ENCODE results near the gene RBPMS2.

The RBPMS2 gene

DNA sequence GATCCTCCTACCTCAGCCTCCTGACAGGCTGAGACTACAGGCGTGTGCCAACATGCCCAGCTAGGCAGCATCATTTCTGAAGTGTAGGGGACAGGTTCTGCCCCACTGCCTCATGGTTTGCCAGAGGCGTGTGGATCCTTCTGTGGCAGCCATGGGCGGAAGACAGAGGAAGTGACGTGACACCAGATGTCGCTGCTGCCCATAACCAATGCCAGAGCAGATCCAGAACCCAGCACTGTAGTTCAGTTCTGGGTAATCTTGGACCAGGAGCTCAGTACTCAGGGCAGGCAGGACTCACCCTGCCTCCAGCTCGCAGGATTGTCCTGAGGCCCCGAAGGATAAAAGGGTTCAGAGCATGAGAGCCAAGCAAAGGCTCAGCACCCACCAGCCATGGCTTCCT is 8.2 kb downstream of the RBPMS2 start:
- H3K27ac ChIP-seq (ENCODE audit: low read length) = no peak overlapping the region
- H3K9ac ChIP-seq (ENCODE audit: low read length) = no peak overlapping the region
- H3K4me1 ChIP-seq (ENCODE audit: control insufficient read depth, low read depth, low read length) = peaks cover 11% of the 10 kb centered on the region

GRCh38 chr15:64766058-64766457 is 9.3 kb downstream of the RBPMS2 start:
- peaks cover 16% of the 10 kb centered on the region for H3K4me1 ChIP-seq (ENCODE audit: control insufficient read depth, low read depth, low read length)
- H3K4me3 ChIP-seq (ENCODE audit: low read length) = no peak overlapping the region
- H3K27me3 ChIP-seq (ENCODE audit: control insufficient read depth, insufficient read depth, low read length) = no peaks in the 10 kb centered on the region
- H3K9ac ChIP-seq (ENCODE audit: low read length) = no peak overlapping the region
- peaks cover 12% of the 10 kb centered on the region for H3K36me3 ChIP-seq (ENCODE audit: control insufficient read depth, low read depth, low read length)
- no peaks in the 10 kb centered on the region for H3K9me3 ChIP-seq (ENCODE audit: control insufficient read depth, low read depth, low read length)
- no peak overlapping the region for H3K27ac ChIP-seq (ENCODE audit: low read length)

More for the DNA sequence above, 8.2 kb downstream of the RBPMS2 start:
- no peak overlapping the region for H3K4me3 ChIP-seq (ENCODE audit: low read length)
- H3K36me3 ChIP-seq (ENCODE audit: control insufficient read depth, low read depth, low read length) = peaks cover 8% of the 10 kb centered on the region
- no peaks in the 10 kb centered on the region for H3K9me3 ChIP-seq (ENCODE audit: control insufficient read depth, low read depth, low read length)
- no peaks in the 10 kb centered on the region for H3K27me3 ChIP-seq (ENCODE audit: control insufficient read depth, insufficient read depth, low read length)

DNA sequence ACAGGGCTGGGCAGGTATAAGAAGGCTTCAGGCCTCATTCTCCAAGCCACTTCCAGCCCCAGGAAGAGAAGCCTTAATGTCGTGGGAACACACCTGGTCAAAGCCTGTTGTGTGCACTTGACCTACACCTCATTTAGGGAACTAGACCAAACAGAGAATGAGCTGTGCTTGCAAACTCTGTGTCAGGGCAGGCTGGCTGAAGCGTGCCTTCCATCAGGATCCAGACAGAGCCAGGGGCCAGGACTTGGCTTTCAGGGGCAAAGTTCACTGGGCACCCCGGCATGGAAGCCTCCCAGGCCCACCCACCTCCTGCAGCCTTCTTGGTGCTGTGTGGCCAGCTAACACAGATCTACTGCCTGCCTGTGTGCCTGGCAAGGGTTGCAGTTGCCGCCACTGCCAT is 11.5 kb downstream of the RBPMS2 start:
- H3K27ac ChIP-seq (ENCODE audit: low read length) = no peak overlapping the region
- H3K4me3 ChIP-seq (ENCODE audit: low read length) = no peak overlapping the region
- no peak overlapping the region for H3K9ac ChIP-seq (ENCODE audit: low read length)
- no peaks in the 10 kb centered on the region for H3K9me3 ChIP-seq (ENCODE audit: control insufficient read depth, low read depth, low read length)
- peaks cover 12% of the 10 kb centered on the region for H3K36me3 ChIP-seq (ENCODE audit: control insufficient read depth, low read depth, low read length)
- no peaks in the 10 kb centered on the region for H3K27me3 ChIP-seq (ENCODE audit: control insufficient read depth, insufficient read depth, low read length)
- peaks cover 8% of the 10 kb centered on the region for H3K4me1 ChIP-seq (ENCODE audit: control insufficient read depth, low read depth, low read length)

DNA sequence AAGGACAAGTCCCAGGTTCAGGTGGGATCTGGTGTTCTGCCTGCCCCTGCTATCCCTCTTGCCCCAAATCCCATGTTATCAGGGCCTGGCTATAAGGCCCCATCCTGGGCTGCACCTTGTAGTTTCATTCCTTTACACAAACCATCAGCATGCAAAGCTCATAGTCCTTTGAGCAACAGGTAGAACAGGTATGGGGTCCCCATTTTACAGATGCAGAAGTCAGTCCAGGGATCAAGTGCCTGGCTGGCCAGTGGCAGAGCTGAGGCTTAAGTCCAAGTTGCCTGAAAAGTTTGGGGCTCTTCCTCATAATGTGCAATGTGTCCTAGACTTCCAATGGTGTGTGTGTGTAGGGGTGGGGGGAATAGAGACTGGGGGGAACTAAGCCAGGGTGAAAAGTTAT is 11.9 kb downstream of the RBPMS2 start:
- Histone ChIP-seq H3K27me3 (ENCODE audit: control insufficient read depth, insufficient read depth, low read length) (no peaks in the 10 kb centered on the region), H3K4me3 (ENCODE audit: low read length) (no peak overlapping the region), H3K27ac (ENCODE audit: low read length) (no peak overlapping the region), H3K9me3 (ENCODE audit: control insufficient read depth, low read depth, low read length) (no peaks in the 10 kb centered on the region), H3K4me1 (ENCODE audit: control insufficient read depth, low read depth, low read length) (peaks cover 8% of the 10 kb centered on the region), H3K9ac (ENCODE audit: low read length) (no peak overlapping the region), H3K36me3 (ENCODE audit: control insufficient read depth, low read depth, low read length) (peaks cover 12% of the 10 kb centered on the region)

DNA sequence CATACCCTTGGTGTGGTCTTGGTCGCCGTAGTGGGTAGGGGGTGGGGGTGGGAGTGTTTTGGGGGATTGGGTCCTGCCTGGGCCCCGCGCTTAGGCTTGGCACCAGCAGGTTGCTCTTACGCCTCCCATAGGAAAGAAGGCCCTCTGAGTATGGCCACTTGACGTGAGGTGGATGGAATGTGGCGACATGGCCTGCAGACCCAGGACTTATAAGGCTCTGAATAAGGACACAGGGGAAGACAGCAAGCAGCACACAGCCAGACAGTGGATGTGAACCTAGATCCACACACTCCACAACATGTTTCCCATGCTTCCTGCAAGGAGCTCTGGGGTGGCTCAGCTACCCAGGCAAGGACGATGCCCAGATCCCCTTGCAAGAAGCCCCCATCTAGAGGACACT is 12.4 kb downstream of the RBPMS2 start:
- Histone ChIP-seq H3K4me3 (ENCODE audit: low read length) (no peak overlapping the region), H3K36me3 (ENCODE audit: control insufficient read depth, low read depth, low read length) (peaks cover 12% of the 10 kb centered on the region), H3K9ac (ENCODE audit: low read length) (no peak overlapping the region), H3K4me1 (ENCODE audit: control insufficient read depth, low read depth, low read length) (peaks cover 8% of the 10 kb centered on the region), H3K27me3 (ENCODE audit: control insufficient read depth, insufficient read depth, low read length) (no peaks in the 10 kb centered on the region), H3K9me3 (ENCODE audit: control insufficient read depth, low read depth, low read length) (no peaks in the 10 kb centered on the region), H3K27ac (ENCODE audit: low read length) (no peak overlapping the region)

DNA sequence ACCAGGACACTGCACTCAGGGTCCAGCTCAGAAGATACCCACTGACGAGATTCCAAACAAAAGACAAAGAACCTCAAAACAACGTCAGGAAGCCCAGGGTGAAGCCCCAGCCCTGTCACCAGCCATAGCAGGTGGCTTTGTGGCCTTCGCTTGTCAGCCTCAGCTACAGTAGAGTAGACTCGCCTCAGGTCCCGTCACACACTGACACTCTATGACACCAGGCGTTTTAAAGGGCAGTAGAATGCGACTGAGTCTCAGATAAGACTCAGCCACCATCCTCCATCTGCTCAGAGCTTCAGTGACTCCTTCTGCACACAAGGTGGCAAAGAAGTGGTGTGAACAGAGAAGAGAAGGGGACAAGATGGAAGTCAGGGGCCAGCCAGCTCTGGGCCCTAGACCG is 12.8 kb downstream of the RBPMS2 start:
- Histone ChIP-seq H3K4me3 (ENCODE audit: low read length) (no peak overlapping the region), H3K27me3 (ENCODE audit: control insufficient read depth, insufficient read depth, low read length) (no peaks in the 10 kb centered on the region), H3K9me3 (ENCODE audit: control insufficient read depth, low read depth, low read length) (no peaks in the 10 kb centered on the region), H3K27ac (ENCODE audit: low read length) (no peak overlapping the region), H3K9ac (ENCODE audit: low read length) (no peak overlapping the region), H3K4me1 (ENCODE audit: control insufficient read depth, low read depth, low read length) (peaks cover 8% of the 10 kb centered on the region), H3K36me3 (ENCODE audit: control insufficient read depth, low read depth, low read length) (peaks cover 12% of the 10 kb centered on the region)

DNA sequence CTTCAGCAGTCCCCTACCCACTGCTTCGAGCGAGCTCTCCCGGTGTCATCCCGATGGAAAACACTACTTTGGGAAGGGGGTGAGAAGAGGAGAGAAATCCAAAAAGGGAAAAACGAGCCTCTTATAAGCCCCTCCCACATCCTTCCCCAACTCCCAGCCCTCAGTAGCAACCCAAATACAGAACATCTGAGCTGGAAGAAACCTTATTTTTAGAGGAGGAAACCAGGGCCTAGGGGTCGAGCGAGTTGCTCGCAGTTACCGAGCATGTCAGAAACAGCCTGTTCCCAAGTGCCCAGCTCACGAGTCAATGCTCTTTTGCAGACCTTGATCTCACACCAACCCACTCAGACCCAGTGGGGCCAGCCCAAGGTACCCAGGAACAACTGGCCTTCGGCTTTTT is 14.2 kb downstream of the RBPMS2 start:
- H3K9me3 ChIP-seq (ENCODE audit: control insufficient read depth, low read depth, low read length) = no peaks in the 10 kb centered on the region
- H3K27me3 ChIP-seq (ENCODE audit: control insufficient read depth, insufficient read depth, low read length) = no peaks in the 10 kb centered on the region
- no peak overlapping the region for H3K27ac ChIP-seq (ENCODE audit: low read length)
- H3K36me3 ChIP-seq (ENCODE audit: control insufficient read depth, low read depth, low read length) = peaks cover 7% of the 10 kb centered on the region
- no peak overlapping the region for H3K4me3 ChIP-seq (ENCODE audit: low read length)
- H3K9ac ChIP-seq (ENCODE audit: low read length) = no peak overlapping the region
- H3K4me1 ChIP-seq (ENCODE audit: control insufficient read depth, low read depth, low read length) = peaks cover 8% of the 10 kb centered on the region

GRCh38 chr15:64760056-64760455 is 15.3 kb downstream of the RBPMS2 start:
- Histone ChIP-seq H3K9me3 (ENCODE audit: control insufficient read depth, low read depth, low read length) (no peaks in the 10 kb centered on the region), H3K9ac (ENCODE audit: low read length) (no peak overlapping the region), H3K4me1 (ENCODE audit: control insufficient read depth, low read depth, low read length) (peaks cover 8% of the 10 kb centered on the region), H3K27me3 (ENCODE audit: control insufficient read depth, insufficient read depth, low read length) (no peaks in the 10 kb centered on the region), H3K27ac (ENCODE audit: low read length) (no peak overlapping the region), H3K36me3 (ENCODE audit: control insufficient read depth, low read depth, low read length) (peaks cover 7% of the 10 kb centered on the region), H3K4me3 (ENCODE audit: low read length) (no peak overlapping the region)

DNA sequence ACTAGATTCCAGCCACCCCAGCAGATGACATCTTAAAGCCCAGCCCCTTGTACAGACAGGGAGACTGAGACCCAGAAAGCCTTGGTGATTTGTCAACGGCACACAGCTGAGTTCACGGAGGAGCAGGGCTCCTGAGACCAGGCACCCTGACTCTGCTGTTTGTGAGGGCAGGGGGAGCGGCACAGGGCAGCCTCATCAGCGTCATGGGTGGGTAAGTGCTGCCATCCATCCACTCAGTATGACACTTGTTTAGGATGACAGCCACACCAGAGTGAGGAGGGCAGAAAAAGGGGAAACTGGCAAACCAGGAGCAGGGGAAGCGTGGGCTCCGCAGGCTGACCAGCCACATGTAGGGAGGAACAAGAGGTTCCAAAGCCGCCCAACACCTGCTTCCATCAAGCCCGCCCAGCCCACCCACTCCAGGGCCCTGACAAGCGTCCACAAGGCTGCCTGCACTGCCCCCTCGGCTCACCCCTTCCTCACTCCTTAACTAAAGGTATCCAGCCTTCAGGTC is 19.9 kb downstream of the RBPMS2 start:
- Histone ChIP-seq H3K4me3 (ENCODE audit: low read length) (no peak overlapping the region), H3K27me3 (ENCODE audit: control insufficient read depth, insufficient read depth, low read length) (no peaks in the 10 kb centered on the region), H3K9ac (ENCODE audit: low read length) (no peak overlapping the region), H3K9me3 (ENCODE audit: control insufficient read depth, low read depth, low read length) (no peaks in the 10 kb centered on the region), H3K27ac (ENCODE audit: low read length) (no peak overlapping the region), H3K36me3 (ENCODE audit: control insufficient read depth, low read depth, low read length) (peaks cover 6% of the 10 kb centered on the region), H3K4me1 (ENCODE audit: control insufficient read depth, low read depth, low read length) (peaks cover 4% of the 10 kb centered on the region)

GRCh38 chr15:64754663-64755426 is 20.5 kb downstream of the RBPMS2 start:
- Histone ChIP-seq H3K27me3 (ENCODE audit: control insufficient read depth, insufficient read depth, low read length) (no peaks in the 10 kb centered on the region), H3K4me3 (ENCODE audit: low read length) (no peak overlapping the region), H3K27ac (ENCODE audit: low read length) (no peak overlapping the region), H3K36me3 (ENCODE audit: control insufficient read depth, low read depth, low read length) (peaks cover 6% of the 10 kb centered on the region), H3K4me1 (ENCODE audit: control insufficient read depth, low read depth, low read length) (peaks cover 11% of the 10 kb centered on the region), H3K9ac (ENCODE audit: low read length) (no peak overlapping the region), H3K9me3 (ENCODE audit: control insufficient read depth, low read depth, low read length) (no peaks in the 10 kb centered on the region)

- Histone ChIP-seq H3K9me3 (ENCODE audit: control insufficient read depth, low read depth, low read length) (no peaks in the 10 kb centered on the region), H3K9ac (ENCODE audit: low read length) (no peak overlapping the region), H3K4me1 (ENCODE audit: control insufficient read depth, low read depth, low read length) (peaks cover 15% of the 10 kb centered on the region), H3K27ac (ENCODE audit: low read length) (no peak overlapping the region), H3K36me3 (ENCODE audit: control insufficient read depth, low read depth, low read length) (peaks cover 11% of the 10 kb centered on the region), H3K27me3 (ENCODE audit: control insufficient read depth, insufficient read depth, low read length) (no peaks in the 10 kb centered on the region), H3K4me3 (ENCODE audit: low read length) (no peak overlapping the region)
Measured at GRCh38 chr15:64753480-64754185, 21.8 kb downstream of the RBPMS2 start.
